Spleen (tissue), 11 donors: ENCODE results near the gene SUPT6H. TPM values are rescaled to one million over a fixed set of nuclear protein-coding genes. Genes with fewer than 3 reads are reported as not detected.
"Not testable (repeated sequence)": the region's sequence is repeated elsewhere in the genome, so short reads cannot be mapped to it uniquely, and the experiment has no call there.

Source experiments
- DNase-seq: peaks from one replicate; pipeline ENCODE4 v3.0.0-alpha.2; 2020
- H3K27ac ChIP-seq, 8 donors: fragments of 200-600 bp; sonication (generic) in 7 of 8; 1 replicate in 4 of 8; 2 replicates in 4 of 8; pipeline versions ENCODE4 v1.5.0 to v1.8.0; 2016 to 2021; ENCODE audit warnings: inconsistent platforms in 4 of 8, mild to moderate bottlenecking in 4 of 8, moderate library complexity in 1 of 8
- H3K27me3 ChIP-seq, 7 donors: fragments of 200-600 bp; sonication (generic) in 6 of 7; replicated peaks in 1 of 7; 1 replicate in 4 of 7; 2 replicates in 3 of 7; pipeline versions ENCODE4 v1.5.0 to v1.8.0; 2016 to 2021; ENCODE audit warnings: inconsistent platforms in 3 of 7, mild to moderate bottlenecking in 1 of 7
- H3K36me3 ChIP-seq, 6 donors: fragments of 200-600 bp; sonication (generic) in 5 of 6; 1 replicate in 4 of 6; 2 replicates in 2 of 6; pipeline versions ENCODE4 v1.5.0 to v1.8.0; 2016 to 2021; ENCODE audit warnings: inconsistent platforms in 2 of 6
- H3K4me1 ChIP-seq, 6 donors: fragments of 200-600 bp; sonication (generic) in 5 of 6; 1 replicate in 3 of 6; 2 replicates in 3 of 6; pipeline versions ENCODE4 v1.5.0 to v1.8.0; 2016 to 2021; ENCODE audit warnings: inconsistent platforms in 3 of 6
- H3K4me3 ChIP-seq, 8 donors: fragments of 200-600 bp; sonication (generic) in 7 of 8; 1 replicate in 4 of 8; 2 replicates in 4 of 8; pipeline versions ENCODE4 v1.5.0 to v1.8.0; 2016 to 2021; ENCODE audit warnings: inconsistent platforms in 4 of 8, mild to moderate bottlenecking in 4 of 8, moderate library complexity in 2 of 8
- H3K9me3 ChIP-seq, 8 donors: fragments of 200-600 bp; sonication (generic) in 7 of 8; 1 replicate in 4 of 8; 2 replicates in 4 of 8; pipeline versions ENCODE4 v1.5.0 to v1.8.0; 2016 to 2021; ENCODE audit warnings: inconsistent platforms in 4 of 8
- POLR2A ChIP-seq, 3 donors: fragments of 450-650 bp; IDR thresholded peaks; one replicate each; pipeline ENCODE4 v1.5.1; 2017; ENCODE audit warnings: antibody characterized with exemption in 3 of 3, mild to moderate bottlenecking in 1 of 3
- POLR2AphosphoS5 ChIP-seq, 3 donors: sonication (generic); formaldehyde crosslinking; IDR thresholded peaks; one replicate each; pipeline ENCODE4 v1.5.1; 2017; ENCODE audit warnings: antibody characterized with exemption in 3 of 3
- whole genome bisulfite sequencing, 5 donors: extraction: QIAGEN DNeasy Blood & Tissue Kit in 3 of 5; methylation state at CpG; one replicate each; pipeline versions ENCODE4 v1.1.5 to v1.1.7; 2013 to 2018; 5-methylcytosine and 5-hydroxymethylcytosine counted together
- intact Hi-C: fragments of 100-400 bp; cut with DNase I; formaldehyde crosslinking; loops from one replicate; pipeline ENCODE4 v1.15.0; 2023; ENCODE audit warnings: low total_unique reads
- polyA plus RNA-seq, 3 donors: library from polyadenylated mRNA; stranded (reverse); fragments of 200-250 nt; gene quantifications; one replicate each; pipeline ENCODE4 v1.2.1, GENCODE V29; 2013
- total RNA-seq, 7 donors: library from RNA; depleted of rRNA in 3 of 7; stranded (reverse); fragments of >200 nt in 3 of 7; fragmentation: NEBNext Ultra II Directional in 4 of 7; extraction: Animal tissue kit (Norgen Biotek cat#: 25700) in 4 of 7; gene quantifications; one replicate each; pipeline versions ENCODE4 v1.1.0 to v1.2.1, GENCODE V29; 2016 to 2021
- TF ChIP-seq, protein P1 (sequence below), 11 experiments: fragments of 200-600 bp in 7 of 11; fragments of 450-650 bp in 4 of 11; sonication (generic) in 4 of 11; IDR thresholded peaks in 8 of 11; conservative IDR thresholded peaks in 3 of 11; 1 replicate in 7 of 11; 2 replicates in 4 of 11; pipeline versions ENCODE4 v1.4.0 to v1.8.0; 2016 to 2021; ENCODE audit warnings: antibody characterized with exemption in 11 of 11, inconsistent platforms in 4 of 11, mild to moderate bottlenecking in 1 of 11
- donor health status: healthy with polysubstance abuse.
- donor health status: DM: no; HTN: no; CAD: no; lungs with moderate emphysema.
- donor health status: DM: no; HTN: no; CAD: no.
- donor health status: Bipolar disorder and iron deficiency.
- donor health status: healthy.
- donor health status: DM: no; HTN: no; CAD: no.
- donor health status: DM: yes; HTN: yes; CAD: no.

SUPT6H gene
- total and polyA plus RNA-seq, 10 donors: 11.6 to 91.2 (median 71.9) TPM

DNA sequence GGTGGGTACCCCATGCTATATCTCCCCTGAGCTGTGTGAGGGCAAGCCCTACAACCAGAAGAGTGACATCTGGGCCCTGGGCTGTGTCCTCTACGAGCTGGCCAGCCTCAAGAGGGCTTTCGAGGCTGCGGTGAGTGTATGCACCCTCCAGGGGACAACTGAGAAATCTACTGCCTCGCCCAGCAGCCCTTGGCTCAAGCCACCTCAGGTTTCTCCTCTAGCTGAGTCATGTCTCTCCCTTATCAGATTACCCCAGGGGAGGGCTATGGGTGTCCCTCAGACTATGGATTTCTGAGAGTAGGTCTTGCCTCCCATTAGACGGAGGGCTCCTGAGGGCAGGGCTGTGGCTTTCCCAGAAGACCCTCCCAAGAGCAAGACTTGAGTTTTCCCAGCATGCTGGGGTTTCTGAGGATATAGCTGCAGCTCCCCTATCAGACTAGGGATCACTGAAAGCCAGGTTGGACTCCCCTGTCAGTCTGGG, 73.3 kb downstream of the SUPT6H start:
- Histone ChIP-seq H3K4me3 (no peak overlapping the region), H3K9me3 (no peaks in the 10 kb centered on the region), H3K27me3 (no peaks in the 10 kb centered on the region), H3K27ac (no peak overlapping the region), H3K4me1 (peaks cover 3 to 50% (median 20%) of the 10 kb centered on the region in 6 donors), H3K36me3 (peaks cover 0 to 26% (median 2%) of the 10 kb centered on the region in 6 donors)
- TF ChIP-seq, protein P1, sequence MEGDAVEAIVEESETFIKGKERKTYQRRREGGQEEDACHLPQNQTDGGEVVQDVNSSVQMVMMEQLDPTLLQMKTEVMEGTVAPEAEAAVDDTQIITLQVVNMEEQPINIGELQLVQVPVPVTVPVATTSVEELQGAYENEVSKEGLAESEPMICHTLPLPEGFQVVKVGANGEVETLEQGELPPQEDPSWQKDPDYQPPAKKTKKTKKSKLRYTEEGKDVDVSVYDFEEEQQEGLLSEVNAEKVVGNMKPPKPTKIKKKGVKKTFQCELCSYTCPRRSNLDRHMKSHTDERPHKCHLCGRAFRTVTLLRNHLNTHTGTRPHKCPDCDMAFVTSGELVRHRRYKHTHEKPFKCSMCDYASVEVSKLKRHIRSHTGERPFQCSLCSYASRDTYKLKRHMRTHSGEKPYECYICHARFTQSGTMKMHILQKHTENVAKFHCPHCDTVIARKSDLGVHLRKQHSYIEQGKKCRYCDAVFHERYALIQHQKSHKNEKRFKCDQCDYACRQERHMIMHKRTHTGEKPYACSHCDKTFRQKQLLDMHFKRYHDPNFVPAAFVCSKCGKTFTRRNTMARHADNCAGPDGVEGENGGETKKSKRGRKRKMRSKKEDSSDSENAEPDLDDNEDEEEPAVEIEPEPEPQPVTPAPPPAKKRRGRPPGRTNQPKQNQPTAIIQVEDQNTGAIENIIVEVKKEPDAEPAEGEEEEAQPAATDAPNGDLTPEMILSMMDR (IDR thresholded peaks at IDR 0.05 in 8 of 11, conservative IDR thresholded peaks at IDR 0.05 in 3 of 11): no peak
- no peak for TF ChIP-seq POLR2A (IDR thresholded peaks at IDR 0.05)
- TF ChIP-seq POLR2AphosphoS5 (IDR thresholded peaks at IDR 0.05): no peak
- intact Hi-C loops: no loop called here
- DNase-seq: no peak
- WGBS, 5 donors: 84 to 91% (median 86%) methylated on average over 5 of the region's 5 CpGs

DNA sequence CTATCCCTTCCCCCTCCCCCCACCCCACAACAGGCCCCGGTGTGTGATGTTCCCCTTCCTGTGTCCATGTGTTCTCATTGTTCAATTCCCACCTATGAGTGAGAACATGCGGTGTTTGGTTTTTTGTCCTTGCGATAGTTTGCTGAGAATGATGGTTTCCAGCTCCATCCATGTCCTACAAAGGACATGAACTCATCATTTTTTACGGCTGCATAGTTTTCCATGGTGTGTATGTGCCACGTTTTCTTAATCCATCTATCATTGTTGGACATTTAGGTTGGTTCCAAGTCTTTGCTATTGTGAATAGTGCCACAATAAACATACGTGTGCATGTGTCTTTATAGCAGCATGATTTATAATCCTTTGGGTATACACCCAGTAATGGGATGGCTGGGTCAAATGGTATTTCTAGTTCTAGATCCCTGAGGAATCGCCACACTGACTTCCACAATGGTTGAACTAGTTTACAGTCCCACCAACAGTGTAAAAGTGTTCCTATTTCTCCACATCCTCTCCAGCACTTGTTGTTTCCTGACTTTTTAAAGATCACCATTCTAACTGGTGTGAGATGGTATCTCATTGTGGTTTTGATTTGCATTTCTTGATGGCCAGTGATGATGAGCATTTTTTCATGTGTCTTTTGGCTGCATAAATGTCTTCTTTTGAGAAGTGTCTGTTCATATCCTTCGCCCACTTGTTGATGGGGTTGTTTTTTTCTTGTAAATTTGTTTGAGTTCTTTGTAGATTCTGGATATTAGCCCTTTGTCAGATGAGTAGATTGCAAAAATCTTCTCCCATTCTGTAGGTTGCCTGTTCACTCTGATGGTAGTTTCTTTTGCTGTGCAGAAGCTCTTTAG, 74.1 kb downstream of the SUPT6H start:
- H3K4me3 ChIP-seq, H3K27me3 ChIP-seq, intact Hi-C loops, H3K27ac ChIP-seq, H3K9me3 ChIP-seq, DNase-seq: not testable (repeated sequence)
- H3K4me1 ChIP-seq: peaks cover 6 to 59% (median 28%) of the 10 kb centered on the region in 6 donors
- 91 to 99% (median 92%) methylated on average over 5 to 8 of the region's 8 CpGs for WGBS, 5 donors
- peaks cover 0 to 26% (median 2%) of the 10 kb centered on the region in 6 donors for H3K36me3 ChIP-seq

DNA sequence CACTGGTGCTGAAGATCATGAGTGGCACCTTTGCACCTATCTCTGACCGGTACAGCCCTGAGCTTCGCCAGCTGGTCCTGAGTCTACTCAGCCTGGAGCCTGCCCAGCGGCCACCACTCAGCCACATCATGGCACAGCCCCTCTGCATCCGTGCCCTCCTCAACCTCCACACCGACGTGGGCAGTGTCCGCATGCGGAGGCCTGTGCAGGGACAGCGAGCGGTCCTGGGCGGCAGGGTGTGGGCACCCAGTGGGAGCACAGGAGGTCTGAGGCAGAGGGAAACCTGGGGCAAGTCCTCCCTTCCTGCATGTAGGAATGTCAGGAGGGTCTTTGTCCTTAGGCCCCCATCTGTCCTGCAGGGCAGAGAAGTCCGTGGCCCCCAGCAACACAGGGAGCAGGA, 75.3 kb downstream of the SUPT6H start:
- WGBS, 5 donors: 93 to 98% (median 96%) methylated on average over 7 to 12 of the region's 12 CpGs
- TF ChIP-seq, protein P1 (IDR thresholded peaks at IDR 0.05 in 8 of 11, conservative IDR thresholded peaks at IDR 0.05 in 3 of 11): no peak
- TF ChIP-seq POLR2A (IDR thresholded peaks at IDR 0.05) (no peak), POLR2AphosphoS5 (IDR thresholded peaks at IDR 0.05) (no peak)
- Histone ChIP-seq H3K36me3 (peaks cover 0 to 26% (median 2%) of the 10 kb centered on the region in 6 donors), H3K9me3 (no peaks in the 10 kb centered on the region), H3K4me1 (peaks cover 9 to 70% (median 40%) of the 10 kb centered on the region in 6 donors), H3K4me3 (peak overlapping the region in 1 of 8 donors; percentile 49), H3K27me3 (no peaks in the 10 kb centered on the region), H3K27ac (peak overlapping the region in 5 of 8 donors; percentile 26 to 96 (median 83))
- no peak for DNase-seq
- intact Hi-C loops: no loop called here

DNA sequence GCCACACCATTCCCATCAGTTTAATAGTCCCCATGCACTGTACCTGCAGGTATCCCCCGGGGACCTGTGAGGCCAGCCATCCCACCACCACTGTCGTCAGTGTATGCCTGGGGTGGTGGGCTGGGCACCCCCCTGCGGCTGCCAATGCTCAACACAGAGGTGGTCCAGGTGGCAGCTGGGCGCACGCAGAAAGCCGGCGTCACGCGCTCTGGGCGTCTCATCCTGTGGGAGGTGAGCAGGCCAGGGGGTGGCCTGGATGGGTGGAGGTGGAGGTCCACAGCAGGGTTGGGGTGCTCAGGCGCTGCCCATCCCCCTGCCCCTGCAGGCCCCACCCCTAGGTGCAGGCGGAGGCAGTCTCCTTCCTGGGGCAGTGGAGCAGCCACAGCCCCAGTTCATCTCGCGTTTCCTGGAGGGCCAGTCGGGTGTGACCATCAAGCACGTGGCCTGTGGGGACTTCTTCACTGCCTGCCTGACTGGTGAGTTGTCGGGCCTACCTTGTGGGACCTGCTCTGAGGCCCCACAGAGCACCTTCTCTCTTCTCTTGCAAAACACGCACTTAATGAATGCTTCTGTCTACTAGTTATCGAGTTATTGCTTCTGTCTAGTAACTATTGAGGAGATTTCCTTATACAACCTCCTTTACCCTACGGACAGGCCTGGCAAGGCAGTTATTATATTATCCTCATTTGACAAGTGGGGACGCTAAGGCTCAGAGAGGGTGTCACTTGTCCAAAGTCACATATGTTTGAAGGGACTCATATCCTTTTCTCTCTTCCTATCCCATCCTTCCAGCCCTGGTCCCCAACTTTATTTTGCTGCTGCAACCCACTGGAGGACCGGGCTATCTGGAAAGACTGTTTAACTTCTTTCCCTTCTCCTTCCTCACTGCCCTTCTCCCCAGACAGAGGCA, 76.0 kb downstream of the SUPT6H start:
- Histone ChIP-seq H3K9me3 (no peaks in the 10 kb centered on the region), H3K36me3 (peaks cover 0 to 26% (median 2%) of the 10 kb centered on the region in 6 donors), H3K27ac (peak overlapping the region; percentile 26 to 96 (median 66)), H3K4me3 (peak overlapping the region in 1 of 8 donors; percentile 49), H3K27me3 (no peaks in the 10 kb centered on the region), H3K4me1 (peaks cover 9 to 78% (median 47%) of the 10 kb centered on the region in 6 donors)
- intact Hi-C loops: no loop called here
- DNase-seq: peak; percentile 94
- 66 to 81% (median 71%) methylated on average over 18 to 22 of the region's 22 CpGs for WGBS, 5 donors
- TF ChIP-seq POLR2AphosphoS5 (IDR thresholded peaks at IDR 0.05): peak; percentile 58 to 83 (median 77)
- TF ChIP-seq, protein P1 (IDR thresholded peaks at IDR 0.05 in 8 of 11, conservative IDR thresholded peaks at IDR 0.05 in 3 of 11): peak in 1 of 11 experiments; percentile 6
- no peak for TF ChIP-seq POLR2A (IDR thresholded peaks at IDR 0.05)
